ENCODE results near the gene IFNW1.

The IFNW1 gene

DNA sequence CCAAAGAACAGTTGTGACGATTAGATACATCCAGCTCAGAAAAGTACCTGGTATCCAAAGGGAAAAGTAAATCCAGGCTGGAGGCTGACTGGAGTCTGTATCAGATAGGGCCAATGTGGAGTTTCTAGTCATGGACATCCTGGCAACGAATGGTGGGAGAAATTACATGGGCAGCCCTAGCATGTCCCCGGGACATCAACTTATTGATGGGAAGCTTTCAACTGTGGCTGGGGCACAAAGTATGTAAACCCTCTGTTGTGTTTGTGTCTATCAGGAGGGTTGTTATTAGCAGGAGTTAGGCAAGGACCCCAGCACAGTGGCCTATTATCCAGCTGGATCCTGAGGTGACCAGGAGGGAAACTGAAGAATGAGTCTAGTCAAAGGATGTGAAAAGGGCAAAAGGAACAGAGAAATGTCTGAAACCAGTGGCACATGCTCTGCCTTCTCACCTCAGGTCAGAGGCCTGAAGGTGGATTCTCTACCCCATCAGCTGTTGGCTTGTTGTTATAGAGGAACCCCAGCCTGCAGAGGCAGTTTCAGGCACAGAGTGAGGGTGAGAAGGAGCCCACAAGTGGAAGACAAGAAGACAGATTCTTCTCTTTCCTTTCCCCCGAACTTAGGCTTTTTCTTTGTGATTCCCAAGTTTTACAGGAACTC is 19.9 kb downstream of the IFNW1 start:
- TF ChIP-seq GATA3 (IDR thresholded peaks at IDR 0.05; ENCODE audit: low read depth, low read length) (no peak), GATA2 (IDR thresholded peaks at IDR 0.05; ENCODE audit: low read depth, low read length) (no peak)

DNA sequence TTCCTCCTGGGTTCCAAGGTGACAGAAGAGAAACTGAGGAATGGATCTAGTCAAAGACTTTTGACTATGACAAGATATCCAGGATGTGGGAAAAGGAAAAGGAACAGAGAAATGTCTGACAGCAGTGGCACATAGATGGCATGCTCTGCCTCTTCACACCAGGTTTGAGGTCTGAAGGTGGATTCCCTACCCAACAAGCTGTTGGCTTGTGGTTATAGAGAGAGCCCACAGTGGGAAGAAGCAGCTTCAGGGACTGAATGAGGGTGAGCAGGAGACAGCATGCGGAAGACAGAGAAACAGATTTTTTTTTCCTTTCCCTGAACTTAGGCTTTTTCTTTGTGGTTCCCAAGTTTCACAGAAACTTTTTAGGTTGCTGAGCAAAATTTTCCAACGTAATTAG is 20.6 kb downstream of the IFNW1 start:
- TF ChIP-seq GATA2 (IDR thresholded peaks at IDR 0.05; ENCODE audit: low read depth, low read length) (no peak), GATA3 (IDR thresholded peaks at IDR 0.05; ENCODE audit: low read depth, low read length) (no peak)

- no peak for TF ChIP-seq GATA2 (IDR thresholded peaks at IDR 0.05; ENCODE audit: low read depth, low read length)
Observed at GRCh38 chr9:21119093-21119770, 22.4 kb downstream of the IFNW1 start.

DNA sequence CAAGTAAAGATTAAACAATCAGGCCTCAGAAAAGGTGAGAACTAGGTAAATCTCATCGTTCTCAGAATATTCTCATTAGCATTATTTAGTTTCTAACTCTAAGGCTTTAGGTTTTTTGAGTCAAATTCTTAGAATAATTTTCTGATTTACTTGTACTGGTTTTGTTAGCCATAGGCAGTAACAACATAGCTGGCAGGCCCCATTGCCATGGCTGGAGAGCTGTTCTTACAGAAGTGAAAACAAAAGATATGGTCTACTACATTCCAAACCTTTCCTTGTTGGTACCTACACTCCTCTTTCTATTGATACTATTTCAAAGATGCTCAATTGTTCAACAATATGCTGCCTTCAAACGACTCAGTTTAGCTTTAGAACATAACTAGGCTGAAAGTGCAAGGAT is 27.3 kb downstream of the IFNW1 start:
- TF ChIP-seq GATA3 (IDR thresholded peaks at IDR 0.05; ENCODE audit: low read depth, low read length) (no peak), GATA2 (IDR thresholded peaks at IDR 0.05; ENCODE audit: low read depth, low read length) (no peak)

DNA sequence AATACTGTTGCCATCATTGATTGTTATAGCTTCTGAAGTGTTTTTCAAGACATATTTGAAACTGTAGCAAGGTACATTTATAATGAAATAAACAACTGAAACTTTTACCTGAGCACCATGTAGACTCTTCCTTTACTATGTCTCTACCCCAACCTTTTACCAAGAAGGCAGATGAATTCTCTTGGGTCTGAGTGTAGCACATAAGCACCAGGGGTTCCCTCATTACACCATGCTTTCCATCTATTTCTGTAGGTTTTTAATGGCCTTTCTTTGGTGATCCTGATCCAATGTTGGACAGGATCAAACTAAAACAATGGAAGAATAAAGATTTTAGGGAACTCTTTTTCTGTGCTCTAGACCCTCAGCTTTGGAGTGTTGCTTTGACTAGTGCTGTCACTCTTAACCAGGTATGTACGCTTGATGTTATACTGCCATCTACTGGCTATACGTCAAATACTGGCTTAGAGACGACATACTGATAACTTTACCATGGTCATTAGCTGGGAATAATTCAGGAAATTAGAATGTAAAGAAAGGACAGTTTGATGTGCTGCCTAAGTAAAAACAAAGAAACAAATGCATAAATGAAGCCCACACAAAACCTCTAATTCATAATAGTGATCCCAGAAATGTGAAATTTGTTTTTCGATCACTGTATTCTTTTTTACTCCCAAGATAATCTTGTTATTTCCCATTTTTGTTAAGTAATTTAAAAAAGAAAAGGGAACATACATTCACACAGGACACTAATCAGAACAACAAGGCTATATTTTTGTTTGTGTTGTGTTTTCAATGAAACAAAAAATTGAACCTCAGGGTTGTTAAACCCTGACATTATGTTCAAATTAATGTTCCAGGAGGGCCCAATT is 30.7 kb downstream of the IFNW1 start:
- TF ChIP-seq GATA2 (IDR thresholded peaks at IDR 0.05; ENCODE audit: low read depth, low read length) (no peak), GATA3 (IDR thresholded peaks at IDR 0.05; ENCODE audit: low read depth, low read length) (no peak)

GRCh38 chr9:21104787-21105186 is 36.8 kb downstream of the IFNW1 start:
- TF ChIP-seq GATA3 (IDR thresholded peaks at IDR 0.05; ENCODE audit: low read depth, low read length) (no peak), GATA2 (IDR thresholded peaks at IDR 0.05; ENCODE audit: low read depth, low read length) (no peak)

DNA sequence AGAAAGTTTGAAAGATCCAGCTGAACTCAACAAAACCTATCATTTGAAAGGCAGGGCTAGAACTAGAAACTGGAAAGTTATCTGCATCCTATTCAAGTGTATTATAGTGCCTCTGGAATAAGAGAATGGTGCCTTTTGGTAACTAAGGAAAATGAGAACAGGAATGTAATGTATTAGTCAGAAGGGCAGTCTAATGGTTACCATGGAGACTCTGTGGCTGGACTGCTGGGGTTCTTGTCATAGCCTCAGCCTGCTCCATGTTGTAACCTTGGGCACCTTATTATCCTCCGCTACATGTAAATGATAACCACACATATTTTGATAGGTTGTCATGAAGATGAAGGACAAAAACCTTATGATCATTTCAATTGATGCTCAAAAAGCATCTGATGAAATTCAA is 39.3 kb downstream of the IFNW1 start:
- no peak for TF ChIP-seq GATA3 (IDR thresholded peaks at IDR 0.05; ENCODE audit: low read depth, low read length)
- TF ChIP-seq GATA2 (IDR thresholded peaks at IDR 0.05; ENCODE audit: low read depth, low read length): no peak

DNA sequence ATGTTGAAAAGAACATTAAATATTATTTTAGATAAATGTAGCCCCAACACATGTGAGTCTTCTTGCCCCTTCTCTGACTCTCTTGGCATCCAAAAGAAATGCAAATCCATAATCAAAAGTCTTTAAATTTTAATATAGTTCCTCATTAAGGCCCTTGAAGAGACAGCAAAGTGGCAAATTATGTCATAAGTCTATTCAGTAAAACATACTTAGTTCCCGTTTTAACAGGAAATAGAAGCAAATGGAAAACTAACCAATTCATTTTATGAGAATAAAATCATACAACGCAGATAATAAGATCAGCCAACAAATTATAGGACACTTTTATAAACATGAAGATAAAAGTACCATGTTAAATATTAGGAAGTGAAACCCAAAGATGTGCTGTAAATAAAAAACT is 43.8 kb downstream of the IFNW1 start:
- TF ChIP-seq GATA3 (IDR thresholded peaks at IDR 0.05; ENCODE audit: low read depth, low read length) (no peak), GATA2 (IDR thresholded peaks at IDR 0.05; ENCODE audit: low read depth, low read length) (no peak)

DNA sequence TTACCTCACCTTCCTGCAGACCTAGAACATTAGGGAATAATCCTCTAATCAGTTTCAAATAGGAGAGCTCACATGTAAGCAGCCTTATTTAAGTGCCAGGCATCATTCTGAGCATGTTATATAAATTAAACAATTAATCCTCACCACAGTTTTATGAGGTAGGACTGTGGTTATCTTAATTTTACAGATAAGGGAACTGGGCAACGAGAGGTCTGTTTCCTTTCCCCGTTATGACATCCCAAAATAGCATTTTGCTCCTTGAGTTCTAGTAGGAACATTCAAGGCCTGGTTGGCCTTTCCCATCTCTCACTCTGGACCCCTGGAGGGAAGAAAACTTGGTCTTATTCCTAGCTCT is 44.8 kb downstream of the IFNW1 start:
- TF ChIP-seq GATA2 (IDR thresholded peaks at IDR 0.05; ENCODE audit: low read depth, low read length) (no peak), GATA3 (IDR thresholded peaks at IDR 0.05; ENCODE audit: low read depth, low read length) (no peak)

GRCh38 chr9:21096172-21096900 is 45.3 kb downstream of the IFNW1 start:
- TF ChIP-seq GATA3 (IDR thresholded peaks at IDR 0.05; ENCODE audit: low read depth, low read length) (no peak), GATA2 (IDR thresholded peaks at IDR 0.05; ENCODE audit: low read depth, low read length) (no peak)

DNA sequence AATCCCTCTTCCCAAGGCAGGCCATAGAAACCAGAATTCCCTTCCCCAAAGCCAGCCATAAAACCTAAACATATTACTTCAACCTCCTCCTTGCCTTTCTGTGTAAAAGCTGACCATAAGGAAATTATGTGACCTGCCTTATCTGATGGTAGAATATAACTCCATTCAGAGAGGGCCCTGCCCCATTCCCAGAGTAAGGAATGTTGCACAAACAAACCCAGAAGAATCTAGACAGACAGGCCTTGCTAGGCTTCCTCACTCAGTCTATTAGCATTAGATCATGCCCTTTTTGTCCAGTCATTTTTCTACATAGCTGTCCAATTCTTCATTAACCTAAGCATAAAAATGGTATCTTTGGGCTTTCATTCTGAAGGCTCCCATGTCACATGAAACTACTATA is 46.1 kb downstream of the IFNW1 start:
- no peak for TF ChIP-seq GATA3 (IDR thresholded peaks at IDR 0.05; ENCODE audit: low read depth, low read length)
- no peak for TF ChIP-seq GATA2 (IDR thresholded peaks at IDR 0.05; ENCODE audit: low read depth, low read length)

All from SH-SY5Y (cell line).